Cardiac fibroblast (primary cell): ENCODE results near the gene ADGRB2.

Experiments used
- DNase-seq, 2 donors: peaks; one replicate each; pipeline versions ENCODE4 v3.0.0 to v3.0.0-alpha.2; 2010; ENCODE audit warnings: low read depth in 2 of 2
- H3K4me3 ChIP-seq, 2 donors: replicated peaks in 1 of 2; 1 replicate in 1 of 2; 2 replicates in 1 of 2; pipeline ENCODE4 v1.5.1; 2011; ENCODE audit warnings: low read depth in 2 of 2, low read length in 2 of 2, mild to moderate bottlenecking in 2 of 2, moderate library complexity in 1 of 2
- TF ChIP-seq, protein P1 (sequence below): IDR thresholded peaks from one replicate; pipeline ENCODE4 v1.5.1; 2011; ENCODE audit warnings: low read depth, mild to moderate bottlenecking, low read length, inconsistent platforms

The ADGRB2 gene

DNA sequence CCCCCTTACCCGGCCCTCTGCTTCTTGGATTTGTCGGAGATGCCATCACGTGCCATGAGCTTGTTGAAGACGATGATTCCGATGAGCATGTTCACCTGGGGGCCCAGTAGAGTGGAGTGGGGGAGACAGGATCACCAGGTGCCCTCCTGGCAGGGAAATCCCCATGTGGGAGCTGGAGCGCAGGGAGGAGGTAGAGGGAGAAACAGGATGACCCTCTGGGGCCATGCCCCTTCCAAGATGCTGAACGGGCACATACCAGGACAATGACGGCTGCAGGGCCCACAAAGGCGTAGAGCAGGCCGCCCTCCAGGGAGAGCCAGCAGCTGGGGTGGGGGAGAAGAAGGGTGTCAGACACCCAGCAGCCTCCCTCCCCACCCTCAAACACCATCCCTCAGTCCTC lies 28.6 kb downstream of the ADGRB2 start:
- DNase-seq = no peak
- TF ChIP-seq, protein P1, sequence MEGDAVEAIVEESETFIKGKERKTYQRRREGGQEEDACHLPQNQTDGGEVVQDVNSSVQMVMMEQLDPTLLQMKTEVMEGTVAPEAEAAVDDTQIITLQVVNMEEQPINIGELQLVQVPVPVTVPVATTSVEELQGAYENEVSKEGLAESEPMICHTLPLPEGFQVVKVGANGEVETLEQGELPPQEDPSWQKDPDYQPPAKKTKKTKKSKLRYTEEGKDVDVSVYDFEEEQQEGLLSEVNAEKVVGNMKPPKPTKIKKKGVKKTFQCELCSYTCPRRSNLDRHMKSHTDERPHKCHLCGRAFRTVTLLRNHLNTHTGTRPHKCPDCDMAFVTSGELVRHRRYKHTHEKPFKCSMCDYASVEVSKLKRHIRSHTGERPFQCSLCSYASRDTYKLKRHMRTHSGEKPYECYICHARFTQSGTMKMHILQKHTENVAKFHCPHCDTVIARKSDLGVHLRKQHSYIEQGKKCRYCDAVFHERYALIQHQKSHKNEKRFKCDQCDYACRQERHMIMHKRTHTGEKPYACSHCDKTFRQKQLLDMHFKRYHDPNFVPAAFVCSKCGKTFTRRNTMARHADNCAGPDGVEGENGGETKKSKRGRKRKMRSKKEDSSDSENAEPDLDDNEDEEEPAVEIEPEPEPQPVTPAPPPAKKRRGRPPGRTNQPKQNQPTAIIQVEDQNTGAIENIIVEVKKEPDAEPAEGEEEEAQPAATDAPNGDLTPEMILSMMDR = no peak
- H3K4me3 ChIP-seq = no peak overlapping the region

- TF ChIP-seq, protein P1 = no peak
- no peak overlapping the region for H3K4me3 ChIP-seq
- no peak for DNase-seq
Observed at GRCh38 chr1:31734582-31735107, 29.5 kb downstream of the ADGRB2 start.

DNA sequence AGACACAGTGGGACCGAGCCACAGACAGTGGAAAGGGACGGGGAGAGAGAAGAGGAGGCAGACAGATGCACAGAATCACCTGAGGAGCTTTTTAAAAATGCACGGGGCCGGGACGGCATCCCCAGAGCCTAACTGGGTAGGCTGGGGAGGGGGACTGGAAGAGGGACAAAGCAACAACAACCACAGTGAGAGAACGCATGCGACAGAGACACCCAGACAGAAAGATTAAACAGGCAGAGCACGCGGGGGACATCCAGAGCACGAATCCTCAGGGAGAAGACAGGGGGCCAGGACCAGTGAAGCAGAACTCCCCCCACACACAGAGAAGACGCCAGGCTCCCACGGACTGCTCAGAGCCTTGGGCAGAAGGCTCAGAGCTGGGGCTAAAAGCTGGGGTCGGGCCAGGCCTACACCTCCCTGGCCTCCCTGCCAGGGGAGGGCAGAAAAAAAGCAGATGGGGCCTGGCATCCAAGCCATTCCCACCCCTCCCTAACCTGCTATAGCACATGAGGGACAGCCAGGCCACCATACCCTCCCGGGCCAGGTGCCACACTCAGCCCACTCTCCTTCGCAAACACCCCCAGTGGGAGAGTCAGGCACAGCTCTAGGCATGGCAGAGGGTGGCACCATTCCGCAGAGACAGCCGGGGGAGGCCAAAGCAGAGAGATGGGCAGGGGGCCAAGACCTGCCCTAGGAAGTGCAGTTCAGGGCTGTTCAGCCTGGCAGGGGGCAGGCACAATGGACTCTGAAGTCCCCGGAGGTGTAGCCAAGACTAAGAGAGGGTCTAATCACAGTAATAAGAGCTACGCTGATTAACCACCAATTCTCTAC lies 30.5 kb downstream of the ADGRB2 start:
- no peak for DNase-seq

DNA sequence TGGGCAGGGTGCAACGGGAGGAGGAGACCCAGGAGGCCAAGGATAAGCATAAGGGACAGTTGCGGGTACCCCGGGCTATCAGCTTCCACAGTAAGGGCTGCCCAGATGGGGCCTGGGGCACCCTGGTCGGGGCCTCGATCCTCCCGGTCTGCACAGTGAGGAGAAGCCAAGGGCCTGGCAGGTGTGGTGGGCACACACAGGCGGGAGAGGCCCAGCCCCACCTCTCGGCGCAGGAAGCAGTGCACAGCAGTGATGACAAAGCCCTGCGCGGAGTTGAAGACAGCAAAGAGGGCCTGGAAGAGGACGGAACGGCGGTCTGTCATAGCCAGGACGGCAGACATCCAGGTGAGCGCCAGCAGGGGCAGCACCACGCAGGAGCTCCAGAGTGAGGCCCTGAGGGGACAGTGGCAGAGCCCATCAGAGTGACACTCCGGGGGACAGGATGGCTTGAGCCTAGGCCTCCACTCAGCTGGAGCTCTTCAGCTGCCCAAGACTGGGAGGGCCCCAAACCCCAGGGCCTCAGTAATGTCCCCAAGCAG lies 31.3 kb downstream of the ADGRB2 start:
- no peak for DNase-seq
- no peak overlapping the region for H3K4me3 ChIP-seq
- TF ChIP-seq, protein P1 = no peak

More for the DNA sequence above, 30.5 kb downstream of the ADGRB2 start:
- TF ChIP-seq, protein P1 = no peak
- no peak overlapping the region for H3K4me3 ChIP-seq

- DNase-seq = no peak
- TF ChIP-seq, protein P1 = no peak
- H3K4me3 ChIP-seq = no peak overlapping the region
Observed at GRCh38 chr1:31732343-31732742, 31.8 kb downstream of the ADGRB2 start.

DNA sequence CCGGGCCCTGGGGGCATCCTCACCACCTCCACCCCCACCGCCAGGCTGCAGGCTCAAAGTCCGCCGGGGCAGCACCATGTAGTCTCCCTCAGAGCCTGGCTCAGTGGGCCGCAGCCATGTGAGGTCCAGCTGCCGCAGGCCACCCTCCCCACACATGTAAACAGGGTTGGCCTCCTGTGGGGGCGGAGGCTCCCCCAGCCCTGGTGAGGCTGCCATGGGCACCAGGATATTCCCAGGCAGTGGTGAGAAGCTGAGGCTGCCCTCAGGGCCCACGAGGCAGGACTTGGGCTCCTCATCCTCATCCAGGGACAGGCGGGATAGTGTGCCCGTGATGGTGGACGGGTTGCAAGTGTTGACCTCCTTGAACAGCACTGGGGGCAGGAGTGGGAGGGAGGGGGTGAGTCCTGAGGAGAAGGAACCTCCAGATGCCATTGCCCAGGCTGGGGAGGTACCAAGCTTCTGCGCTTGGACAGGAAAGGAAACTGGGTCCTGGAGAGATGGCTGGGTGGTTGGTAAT lies 33.0 kb downstream of the ADGRB2 start:
- TF ChIP-seq, protein P1 = no peak
- no peak overlapping the region for H3K4me3 ChIP-seq
- no peak for DNase-seq
